ENCODE data around the gene MCUR1.

GRCh38 chr6:13789746-13790145 is 24.6 kb downstream of the MCUR1 start:
- no peak for TF ChIP-seq NFIC (IDR thresholded peaks at IDR 0.05; ENCODE audit: low read depth, low read length)
- no peak for TF ChIP-seq POLR2AphosphoS5 (IDR thresholded peaks at IDR 0.05; ENCODE audit: low read length)

Measured in GM12878 (cell line).